ENCODE data around the gene PKMYT1.

PKMYT1 gene

GRCh38 chr16:3017794-3018506, 37.7 kb upstream of the PKMYT1 start, which contains the start of gene CLDN6:
Gene CLDN6, minus strand, starts transcription at chr16:3018183. Its CDS starts 2,162 bp downstream, at chr16:3016021.
- DNase-seq (ENCODE audit: low read depth), result no peak

GRCh38 chr16:3017344-3017743, 37.1 kb upstream of the PKMYT1 start:
- no peak for DNase-seq (ENCODE audit: low read depth)

DNA sequence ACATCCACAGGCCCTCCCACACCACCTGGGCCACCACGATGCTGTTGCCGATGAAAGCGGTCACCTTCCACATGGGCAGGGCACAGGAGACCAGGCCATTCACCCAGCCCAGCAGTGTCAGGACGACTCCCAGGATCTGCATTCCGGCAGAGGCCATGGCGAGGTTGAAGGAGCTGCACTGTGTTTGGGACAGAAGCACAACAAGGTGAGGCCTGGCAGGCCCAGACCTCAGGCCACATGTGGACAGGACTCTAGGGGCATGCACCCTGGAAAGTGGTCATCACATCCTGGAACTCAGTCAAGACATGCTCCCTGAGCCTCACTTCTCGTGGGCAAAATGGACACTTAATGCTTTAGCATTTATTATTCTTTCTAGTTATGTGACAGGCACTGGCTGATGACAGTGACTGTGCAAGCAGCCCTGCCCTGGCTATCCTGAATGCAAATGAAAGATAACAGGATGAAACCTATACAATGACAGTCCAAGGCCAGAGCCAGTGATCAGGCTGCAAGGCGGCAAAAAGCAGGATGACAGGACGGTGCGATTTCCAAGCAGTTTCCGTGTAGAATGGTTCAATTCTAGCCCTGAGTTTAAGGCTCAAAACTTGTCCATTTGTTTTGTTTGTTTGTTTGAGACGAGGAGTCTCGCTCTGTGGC, 35.7 kb upstream of the PKMYT1 start:
- no peak for DNase-seq (ENCODE audit: low read depth)

DNA sequence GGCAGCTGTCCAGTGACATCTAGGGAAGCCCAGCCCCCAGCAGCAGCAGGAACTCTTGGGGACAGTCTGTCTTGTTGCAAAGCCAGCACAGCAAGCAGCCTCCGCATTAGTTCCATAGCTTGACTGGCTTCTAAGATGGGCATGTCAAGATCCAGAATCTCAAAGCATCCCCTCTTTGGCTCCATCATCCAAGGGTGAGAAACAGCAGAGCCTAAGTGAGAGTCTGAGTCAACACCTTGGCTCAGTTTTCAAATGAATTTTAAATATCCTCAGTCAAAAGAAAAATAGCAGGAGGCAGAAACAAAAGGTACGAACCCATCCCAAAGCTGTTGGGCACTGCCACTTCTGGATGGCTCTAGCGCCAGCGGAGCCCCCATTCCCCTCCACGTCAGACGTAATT, 34.7 kb upstream of the PKMYT1 start:
- no peak for DNase-seq (ENCODE audit: low read depth)

- no peak for DNase-seq (ENCODE audit: low read depth)
Measured at GRCh38 chr16:3013998-3014690, 33.9 kb upstream of the PKMYT1 start.

DNA sequence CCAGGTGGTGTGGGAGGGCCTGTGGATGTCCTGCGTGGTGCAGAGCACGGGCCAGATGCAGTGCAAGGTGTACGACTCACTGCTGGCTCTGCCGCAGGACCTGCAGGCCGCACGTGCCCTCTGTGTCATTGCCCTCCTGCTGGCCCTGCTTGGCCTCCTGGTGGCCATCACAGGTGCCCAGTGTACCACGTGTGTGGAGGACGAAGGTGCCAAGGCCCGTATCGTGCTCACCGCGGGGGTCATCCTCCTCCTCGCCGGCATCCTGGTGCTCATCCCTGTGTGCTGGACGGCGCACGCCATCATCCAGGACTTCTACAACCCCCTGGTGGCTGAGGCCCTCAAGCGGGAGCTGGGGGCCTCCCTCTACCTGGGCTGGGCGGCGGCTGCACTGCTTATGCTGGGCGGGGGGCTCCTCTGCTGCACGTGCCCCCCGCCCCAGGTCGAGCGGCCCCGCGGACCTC, 33.3 kb upstream of the PKMYT1 start:
- no peak for DNase-seq (ENCODE audit: low read depth)

DNA sequence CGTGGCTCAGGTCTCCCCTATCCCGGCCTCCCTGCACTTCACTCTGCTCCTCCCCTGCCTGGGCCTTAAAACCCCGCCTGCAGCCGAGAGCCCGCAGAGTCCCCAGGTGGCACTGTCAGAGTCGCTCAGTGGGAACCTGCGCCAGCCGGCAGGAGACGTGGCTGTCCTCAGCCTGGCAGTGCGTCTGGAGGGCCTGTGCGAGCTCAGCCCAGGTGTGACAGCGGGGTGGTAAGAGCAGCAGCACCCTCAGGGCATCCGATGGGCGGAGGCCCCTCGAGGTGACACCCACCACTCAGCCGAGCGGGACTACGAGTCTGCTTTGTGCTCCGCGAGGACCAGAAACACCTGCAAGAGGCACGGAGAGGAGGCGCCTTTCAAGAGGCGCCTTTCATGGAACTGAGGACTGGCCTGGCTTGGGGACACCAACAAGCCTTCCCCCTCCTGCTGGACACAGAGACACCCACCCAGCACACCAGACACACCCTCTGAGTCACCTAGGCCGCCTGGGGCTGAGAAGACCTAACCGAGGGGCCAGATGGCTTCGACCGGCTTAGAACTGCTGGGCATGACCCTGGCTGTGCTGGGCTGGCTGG, 32.7 kb upstream of the PKMYT1 start, which contains the start of gene CLDN9:
CLDN9 (plus strand) TSS at position 96 of the 593 bp plus-strand sequence; CDS start at position 536, 440 bp downstream.
- no peak for DNase-seq (ENCODE audit: low read depth)

- DNase-seq (ENCODE audit: low read depth), result no peak
Measured at GRCh38 chr16:3012246-3012645, 32.0 kb upstream of the PKMYT1 start.

DNA sequence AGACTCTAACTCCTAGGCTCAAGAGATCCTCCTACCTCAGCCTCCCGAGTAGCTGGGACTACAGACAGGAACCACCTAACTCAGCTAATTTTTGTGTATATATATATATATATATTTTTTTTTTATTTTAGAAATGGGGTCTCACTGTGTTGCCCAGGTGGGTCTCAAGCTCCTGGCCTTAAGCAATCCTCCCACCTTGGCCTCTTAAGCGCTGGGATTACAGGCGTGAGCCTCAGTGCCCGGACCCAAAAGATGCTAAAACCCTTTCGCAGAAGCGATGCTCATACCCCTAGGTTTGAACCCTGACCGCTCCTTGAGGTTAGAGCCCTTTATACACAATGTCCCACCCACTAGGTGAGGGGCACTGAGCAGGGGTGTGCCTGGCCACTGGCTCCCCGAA, 30.3 kb upstream of the PKMYT1 start:
- DNase-seq (ENCODE audit: low read depth), result no peak

GRCh38 chr16:3009568-3010390, 29.5 kb upstream of the PKMYT1 start:
- DNase-seq (ENCODE audit: low read depth), result no peak

GRCh38 chr16:3008690-3009037, 28.4 kb upstream of the PKMYT1 start:
- no peak for DNase-seq (ENCODE audit: low read depth)

- no peak for DNase-seq (ENCODE audit: low read depth)
Measured at GRCh38 chr16:3007957-3008689, 27.9 kb upstream of the PKMYT1 start.

- DNase-seq (ENCODE audit: low read depth), result no peak
Measured at GRCh38 chr16:3007059-3007956, 27.1 kb upstream of the PKMYT1 start.

DNA sequence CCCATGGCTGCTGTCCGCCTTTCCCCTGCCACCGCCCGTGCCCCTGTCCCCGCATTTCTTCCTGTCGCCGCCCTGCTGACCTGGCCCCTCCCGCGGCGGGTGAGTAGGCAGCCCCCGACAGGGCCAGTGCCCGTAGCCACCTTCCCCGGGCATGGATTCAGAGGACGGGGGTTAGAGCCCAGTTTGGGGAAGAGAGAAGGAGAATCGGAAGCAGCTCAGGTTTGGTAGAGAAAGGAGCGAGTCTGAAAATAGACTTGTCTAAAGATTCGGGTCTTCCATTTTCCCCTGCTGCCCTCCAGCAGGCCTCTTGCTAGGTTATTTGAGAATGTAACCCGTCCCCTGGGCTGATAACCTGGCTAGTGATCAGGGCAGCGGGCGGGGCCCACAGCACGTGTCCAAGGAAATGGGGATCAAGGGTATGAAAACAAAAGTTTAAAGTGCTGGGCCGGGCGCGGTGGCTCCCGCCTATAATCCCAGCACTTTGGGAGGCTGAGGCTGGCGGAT, 24.6 kb upstream of the PKMYT1 start:
- DNase-seq (ENCODE audit: low read depth), result no peak

GRCh38 chr16:3004319-3004718, 24.1 kb upstream of the PKMYT1 start:
- DNase-seq (ENCODE audit: low read depth), result no peak

DNA sequence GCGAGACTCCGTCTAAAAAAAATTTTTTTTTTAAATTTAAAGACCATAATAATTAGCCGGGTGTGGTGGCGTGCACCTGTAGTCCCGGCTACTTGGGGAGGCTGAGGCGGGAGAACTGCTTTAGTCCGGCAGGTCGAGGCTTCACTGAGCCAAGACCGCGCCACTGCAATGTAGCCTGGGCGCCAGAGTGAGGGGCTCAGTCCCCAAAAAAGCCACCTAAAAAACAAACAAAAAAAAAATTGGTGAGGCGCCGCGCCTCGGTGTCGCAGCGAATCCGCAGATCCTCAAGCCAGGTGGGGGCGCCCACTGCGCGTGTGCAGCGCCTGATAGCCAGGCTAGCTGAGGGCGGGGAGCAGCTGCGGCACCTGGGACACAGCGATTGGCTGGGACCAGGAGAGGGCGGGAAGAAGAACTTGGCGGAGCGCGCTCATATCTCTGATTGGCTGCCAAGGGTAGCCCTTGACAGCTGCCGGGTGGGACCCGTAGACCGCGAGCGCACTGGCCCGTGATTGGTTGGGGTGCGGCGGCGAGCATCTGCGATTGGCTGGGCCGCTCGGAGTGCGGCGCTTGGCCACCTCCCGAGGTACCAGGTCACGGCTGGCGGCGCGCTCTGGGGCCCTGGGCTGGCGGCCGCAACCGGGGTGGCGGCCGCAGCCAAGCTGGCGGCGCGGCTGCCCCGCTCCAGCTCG, 23.5 kb upstream of the PKMYT1 start:
- DNase-seq (ENCODE audit: low read depth), result peak; percentile 89

GRCh38 chr16:3001316-3001715, 21.1 kb upstream of the PKMYT1 start:
- DNase-seq (ENCODE audit: low read depth), result no peak

GRCh38 chr16:3000540-3000939, 20.3 kb upstream of the PKMYT1 start:
- DNase-seq (ENCODE audit: low read depth), result no peak

GRCh38 chr16:2999929-3000328, 19.7 kb upstream of the PKMYT1 start:
- no peak for DNase-seq (ENCODE audit: low read depth)
